ENCODE measurements around the gene ZNF407.

Gene ZNF407

DNA sequence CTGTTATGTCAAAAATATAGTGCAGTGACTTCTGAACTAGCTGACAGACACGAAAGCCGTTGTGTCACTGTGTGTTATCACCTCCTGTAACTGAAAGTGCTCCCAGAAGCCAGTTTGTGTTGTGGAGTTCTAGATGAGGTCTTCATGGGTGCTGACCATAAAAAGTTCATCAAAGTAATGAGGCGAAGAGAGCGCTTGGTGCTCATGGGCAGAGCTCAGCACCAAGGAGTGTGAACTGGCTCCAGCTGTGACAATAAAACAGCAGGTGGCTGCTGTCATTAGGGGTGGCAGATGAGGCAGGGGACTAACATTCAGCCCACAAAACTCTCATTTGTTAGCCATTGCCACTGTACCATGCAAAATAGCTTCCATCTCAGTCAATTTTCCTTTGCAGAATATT lies 151.1 kb downstream of the ZNF407 start:
- Histone ChIP-seq H3K4me3 (replicated peaks; ENCODE audit: insufficient read depth, low read length) (no peak overlapping the region), H3K27ac (replicated peaks) (no peak overlapping the region), H3K27me3 (ENCODE audit: insufficient read depth, poor library complexity, severe bottlenecking) (no peaks in the 10 kb centered on the region)
- DNase-seq (ENCODE audit: low read depth in 1 of 2, low spot score in 1 of 2): no peak
- TF ChIP-seq, protein P1, sequence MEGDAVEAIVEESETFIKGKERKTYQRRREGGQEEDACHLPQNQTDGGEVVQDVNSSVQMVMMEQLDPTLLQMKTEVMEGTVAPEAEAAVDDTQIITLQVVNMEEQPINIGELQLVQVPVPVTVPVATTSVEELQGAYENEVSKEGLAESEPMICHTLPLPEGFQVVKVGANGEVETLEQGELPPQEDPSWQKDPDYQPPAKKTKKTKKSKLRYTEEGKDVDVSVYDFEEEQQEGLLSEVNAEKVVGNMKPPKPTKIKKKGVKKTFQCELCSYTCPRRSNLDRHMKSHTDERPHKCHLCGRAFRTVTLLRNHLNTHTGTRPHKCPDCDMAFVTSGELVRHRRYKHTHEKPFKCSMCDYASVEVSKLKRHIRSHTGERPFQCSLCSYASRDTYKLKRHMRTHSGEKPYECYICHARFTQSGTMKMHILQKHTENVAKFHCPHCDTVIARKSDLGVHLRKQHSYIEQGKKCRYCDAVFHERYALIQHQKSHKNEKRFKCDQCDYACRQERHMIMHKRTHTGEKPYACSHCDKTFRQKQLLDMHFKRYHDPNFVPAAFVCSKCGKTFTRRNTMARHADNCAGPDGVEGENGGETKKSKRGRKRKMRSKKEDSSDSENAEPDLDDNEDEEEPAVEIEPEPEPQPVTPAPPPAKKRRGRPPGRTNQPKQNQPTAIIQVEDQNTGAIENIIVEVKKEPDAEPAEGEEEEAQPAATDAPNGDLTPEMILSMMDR (IDR thresholded peaks at IDR 0.05; ENCODE audit: insufficient read depth, low read length): no peak
- TF ChIP-seq POLR2AphosphoS5 (IDR thresholded peaks at IDR 0.05; ENCODE audit: low read depth): no peak
- no peak for TF ChIP-seq GABPA (IDR thresholded peaks at IDR 0.05; ENCODE audit: low read depth)
- TF ChIP-seq, protein P2, sequence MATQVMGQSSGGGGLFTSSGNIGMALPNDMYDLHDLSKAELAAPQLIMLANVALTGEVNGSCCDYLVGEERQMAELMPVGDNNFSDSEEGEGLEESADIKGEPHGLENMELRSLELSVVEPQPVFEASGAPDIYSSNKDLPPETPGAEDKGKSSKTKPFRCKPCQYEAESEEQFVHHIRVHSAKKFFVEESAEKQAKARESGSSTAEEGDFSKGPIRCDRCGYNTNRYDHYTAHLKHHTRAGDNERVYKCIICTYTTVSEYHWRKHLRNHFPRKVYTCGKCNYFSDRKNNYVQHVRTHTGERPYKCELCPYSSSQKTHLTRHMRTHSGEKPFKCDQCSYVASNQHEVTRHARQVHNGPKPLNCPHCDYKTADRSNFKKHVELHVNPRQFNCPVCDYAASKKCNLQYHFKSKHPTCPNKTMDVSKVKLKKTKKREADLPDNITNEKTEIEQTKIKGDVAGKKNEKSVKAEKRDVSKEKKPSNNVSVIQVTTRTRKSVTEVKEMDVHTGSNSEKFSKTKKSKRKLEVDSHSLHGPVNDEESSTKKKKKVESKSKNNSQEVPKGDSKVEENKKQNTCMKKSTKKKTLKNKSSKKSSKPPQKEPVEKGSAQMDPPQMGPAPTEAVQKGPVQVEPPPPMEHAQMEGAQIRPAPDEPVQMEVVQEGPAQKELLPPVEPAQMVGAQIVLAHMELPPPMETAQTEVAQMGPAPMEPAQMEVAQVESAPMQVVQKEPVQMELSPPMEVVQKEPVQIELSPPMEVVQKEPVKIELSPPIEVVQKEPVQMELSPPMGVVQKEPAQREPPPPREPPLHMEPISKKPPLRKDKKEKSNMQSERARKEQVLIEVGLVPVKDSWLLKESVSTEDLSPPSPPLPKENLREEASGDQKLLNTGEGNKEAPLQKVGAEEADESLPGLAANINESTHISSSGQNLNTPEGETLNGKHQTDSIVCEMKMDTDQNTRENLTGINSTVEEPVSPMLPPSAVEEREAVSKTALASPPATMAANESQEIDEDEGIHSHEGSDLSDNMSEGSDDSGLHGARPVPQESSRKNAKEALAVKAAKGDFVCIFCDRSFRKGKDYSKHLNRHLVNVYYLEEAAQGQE (IDR thresholded peaks at IDR 0.05; ENCODE audit: insufficient replicate concordance, low read depth): no peak
- TF ChIP-seq SPI1 (IDR thresholded peaks at IDR 0.05; ENCODE audit: borderline replicate concordance, low read depth): no peak

DNA sequence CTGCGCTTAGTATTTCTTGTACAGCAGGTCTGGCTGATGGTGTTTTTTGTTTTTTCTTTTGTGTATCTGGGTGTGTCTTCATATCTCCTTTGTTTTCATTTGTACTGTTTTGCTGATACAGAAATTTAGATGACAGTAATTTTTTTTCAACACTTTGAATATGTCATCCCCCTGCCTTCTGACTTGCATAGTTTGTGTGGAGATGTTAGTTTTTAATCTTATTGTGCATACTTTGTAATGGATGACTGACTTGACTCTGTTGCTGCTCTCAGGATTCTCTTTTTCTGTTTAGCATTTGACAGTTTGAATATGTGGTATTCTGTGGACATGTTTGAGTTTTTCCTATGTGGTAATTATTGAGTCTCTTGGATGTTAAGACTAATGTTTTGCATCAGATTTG lies 161.3 kb downstream of the ZNF407 start:
- H3K27ac ChIP-seq (replicated peaks): no peak overlapping the region
- DNase-seq (ENCODE audit: low read depth in 1 of 2, low spot score in 1 of 2): no peak
- TF ChIP-seq POLR2AphosphoS5 (IDR thresholded peaks at IDR 0.05; ENCODE audit: low read depth): no peak
- no peak for TF ChIP-seq GABPA (IDR thresholded peaks at IDR 0.05; ENCODE audit: low read depth)
- TF ChIP-seq, protein P2 (IDR thresholded peaks at IDR 0.05; ENCODE audit: insufficient replicate concordance, low read depth): no peak
- TF ChIP-seq SPI1 (IDR thresholded peaks at IDR 0.05; ENCODE audit: borderline replicate concordance, low read depth): no peak
- TF ChIP-seq, protein P1 (IDR thresholded peaks at IDR 0.05; ENCODE audit: insufficient read depth, low read length): no peak
- no peaks in the 10 kb centered on the region for H3K27me3 ChIP-seq (ENCODE audit: insufficient read depth, poor library complexity, severe bottlenecking)
- H3K4me3 ChIP-seq (replicated peaks; ENCODE audit: insufficient read depth, low read length): no peak overlapping the region

- TF ChIP-seq, protein P2 (IDR thresholded peaks at IDR 0.05; ENCODE audit: insufficient replicate concordance, low read depth): no peak
- no peak for TF ChIP-seq POLR2AphosphoS5 (IDR thresholded peaks at IDR 0.05; ENCODE audit: low read depth)
- Histone ChIP-seq H3K4me3 (replicated peaks; ENCODE audit: insufficient read depth, low read length) (no peak overlapping the region), H3K27ac (replicated peaks) (no peak overlapping the region), H3K27me3 (ENCODE audit: insufficient read depth, poor library complexity, severe bottlenecking) (no peaks in the 10 kb centered on the region)
- no peak for DNase-seq (ENCODE audit: low read depth in 1 of 2, low spot score in 1 of 2)
These were observed 162.4 kb downstream of the ZNF407 start for GRCh38 chr18:74760026-74760425.

DNA sequence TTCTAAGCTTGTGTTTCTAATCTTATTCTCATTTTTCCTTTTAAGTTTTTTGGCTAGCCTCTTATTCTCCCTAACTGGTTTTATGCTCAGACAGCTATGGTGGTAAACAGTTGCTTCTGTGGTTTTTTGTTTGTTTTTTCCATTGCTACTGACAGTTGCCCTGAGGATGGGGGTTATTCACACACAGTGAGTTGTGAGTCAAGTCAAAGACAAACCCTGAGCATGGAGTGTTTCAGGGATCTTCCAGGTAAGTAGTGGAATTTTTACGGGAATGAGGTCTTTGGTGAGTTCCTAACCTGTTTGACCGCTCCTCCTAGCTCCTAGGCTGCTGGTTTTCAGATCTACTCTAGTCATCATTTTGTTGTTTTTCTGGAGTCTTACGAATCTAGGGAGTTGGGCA lies 162.8 kb downstream of the ZNF407 start:
- no peak for DNase-seq (ENCODE audit: low read depth in 1 of 2, low spot score in 1 of 2)
- Histone ChIP-seq H3K27ac (replicated peaks) (no peak overlapping the region), H3K27me3 (ENCODE audit: insufficient read depth, poor library complexity, severe bottlenecking) (no peaks in the 10 kb centered on the region), H3K4me3 (replicated peaks; ENCODE audit: insufficient read depth, low read length) (no peak overlapping the region)
- TF ChIP-seq GABPA (IDR thresholded peaks at IDR 0.05; ENCODE audit: low read depth) (no peak), SPI1 (IDR thresholded peaks at IDR 0.05; ENCODE audit: borderline replicate concordance, low read depth) (no peak), POLR2AphosphoS5 (IDR thresholded peaks at IDR 0.05; ENCODE audit: low read depth) (no peak)
- TF ChIP-seq, protein P2 (IDR thresholded peaks at IDR 0.05; ENCODE audit: insufficient replicate concordance, low read depth): no peak
- TF ChIP-seq, protein P1 (IDR thresholded peaks at IDR 0.05; ENCODE audit: insufficient read depth, low read length): no peak
